ENCODE data around the gene TECPR2. TPM values are rescaled to one million over a fixed set of nuclear protein-coding genes. Genes with fewer than 3 reads are reported as not detected.
A peak's percentile ranks its signal among the peaks of the same experiment; 100 is the strongest.

Gene TECPR2
- total and polyA plus RNA-seq, 2 of the 13 experiments (the other 11 are each of a cell fraction or from before 2014, with no cell fraction given): 3.5 to 5.7 TPM

DNA sequence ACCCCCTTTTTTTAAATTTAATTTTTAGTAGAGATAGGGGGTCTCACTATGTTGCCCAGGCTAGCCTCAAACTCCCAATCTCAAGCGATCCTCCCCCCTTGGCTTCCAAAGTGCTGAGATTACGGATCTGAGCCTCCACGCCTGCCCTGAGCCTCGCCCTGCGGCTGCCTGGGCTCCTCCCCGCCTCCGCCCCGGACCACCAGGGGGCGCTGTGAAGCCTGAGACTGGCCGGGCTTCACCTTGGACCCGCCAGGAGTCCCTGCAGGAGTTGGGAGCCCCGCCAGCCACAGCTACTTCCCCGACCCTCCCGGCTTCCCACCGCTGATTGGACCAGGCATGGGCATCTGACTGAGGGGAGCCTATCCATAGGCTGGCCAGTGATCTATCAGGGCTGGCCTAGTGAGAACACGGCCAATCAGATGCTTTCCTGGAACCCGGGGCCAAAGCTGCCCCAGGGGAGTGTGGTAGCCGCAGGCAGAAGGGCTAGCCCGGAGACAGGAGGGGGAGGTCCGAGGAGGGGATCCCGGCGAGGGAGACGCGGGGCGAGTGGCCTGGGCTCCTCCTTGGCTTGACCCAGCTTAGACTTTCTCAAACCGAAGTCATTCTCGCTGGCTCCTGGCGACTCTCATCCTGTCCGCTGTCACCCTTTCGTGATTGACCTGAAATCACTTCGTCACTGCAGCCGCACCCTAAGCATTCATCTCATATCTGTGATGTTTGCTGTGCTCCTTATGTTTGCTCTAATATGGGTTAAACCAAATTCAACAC lies 161.9 kb downstream of the TECPR2 start:
- peak overlapping the region; percentile 57 for H3K27ac ChIP-seq (ENCODE audit: extremely low read length, insufficient read depth, low read length)
- H3K79me2 ChIP-seq (ENCODE audit: insufficient read depth, low read length): no peaks in the 10 kb centered on the region
- H3K9ac ChIP-seq (ENCODE audit: insufficient read depth, low read depth, low read length): peak overlapping the region; percentile 55
- peak overlapping the region; percentile 72 to 81 (median 75) for H3K4me3 ChIP-seq (replicated peaks in 1 of 3; ENCODE audit: insufficient read depth in 1 of 3, low read depth in 2 of 3, low read length in 3 of 3)
- no peaks in the 10 kb centered on the region for H3K36me3 ChIP-seq (replicated peaks in 1 of 2; ENCODE audit: control insufficient read depth in 1 of 2, insufficient read depth in 2 of 2, low read length in 2 of 2)
- H3K4me2 ChIP-seq (ENCODE audit: low read depth, low read length): peak overlapping the region; percentile 99
- H2AFZ ChIP-seq (ENCODE audit: low read length): peak overlapping the region; percentile 58
- in situ Hi-C loops (cut with HindIII; ENCODE audit: extremely low pct_ligation_motif_present, low pct_unique_long_range_greater_than_20kb): no loop called here
- ChIA-PET CTCF (ENCODE audit: low intra/inter-chr PET ratio, low total read pairs) (interaction anchor here (0.8 to 1.4 kb wide), 2 partner anchors 66 to 69 kb away, joined by 5 to 9 read pairs; partner anchors contain the start of gene RCOR1), POLR2A (interaction anchor here (0.7 to 2.7 kb wide), 17 partner anchors 13 to 398 kb away, joined by 3 to 102 read pairs (median 6); partner anchors contain the start of genes AMN and ANKRD9)
- intact Hi-C loops (cut with micrococcal nuclease; ENCODE audit: unreplicated experiment): loop anchor here (1.0 to 5.0 kb wide), 2 partner anchors 70 to 158 kb away; no protein-coding TSS in a partner anchor
- H3K27me3 ChIP-seq (ENCODE audit: control insufficient read depth in 1 of 2, insufficient read depth in 2 of 2, low read length in 2 of 2): no peaks in the 10 kb centered on the region; a peak in 1 of 5 replicates
- no peaks in the 10 kb centered on the region for H4K20me1 ChIP-seq (ENCODE audit: insufficient read depth, low read length)
- H3K9me3 ChIP-seq (ENCODE audit: low read length): no peaks in the 10 kb centered on the region
- H3K4me1 ChIP-seq (ENCODE audit: insufficient read depth, low read length): peaks cover 38% of the 10 kb centered on the region
- no TSS peak for BruUV-seq (replicated peaks)
- FAIRE-seq (peak; percentile 99), ATAC-seq (peak; percentile 99), DNase-seq (ENCODE audit: low spot score) (peak; percentile 96)
- WGBS (ENCODE audit: low lambda C conversion rate): 0% methylated on average over 9 of the region's 32 CpGs
- TF ChIP-seq, protein P1, sequence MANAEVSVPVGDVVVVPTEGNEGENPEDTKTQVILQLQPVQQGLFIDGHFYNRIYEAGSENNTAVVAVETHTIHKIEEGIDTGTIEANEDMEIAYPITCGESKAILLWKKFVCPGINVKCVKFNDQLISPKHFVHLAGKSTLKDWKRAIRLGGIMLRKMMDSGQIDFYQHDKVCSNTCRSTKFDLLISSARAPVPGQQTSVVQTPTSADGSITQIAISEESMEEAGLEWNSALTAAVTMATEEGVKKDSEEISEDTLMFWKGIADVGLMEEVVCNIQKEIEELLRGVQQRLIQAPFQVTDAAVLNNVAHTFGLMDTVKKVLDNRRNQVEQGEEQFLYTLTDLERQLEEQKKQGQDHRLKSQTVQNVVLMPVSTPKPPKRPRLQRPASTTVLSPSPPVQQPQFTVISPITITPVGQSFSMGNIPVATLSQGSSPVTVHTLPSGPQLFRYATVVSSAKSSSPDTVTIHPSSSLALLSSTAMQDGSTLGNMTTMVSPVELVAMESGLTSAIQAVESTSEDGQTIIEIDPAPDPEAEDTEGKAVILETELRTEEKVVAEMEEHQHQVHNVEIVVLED (CRISPR knock-in tag; IDR thresholded peaks at IDR 0.05; ENCODE audit: borderline replicate concordance): peak; percentile 57; the same call in 1 of the 2 replicates
- TF ChIP-seq ZBTB4 (CRISPR knock-in tag; IDR thresholded peaks at IDR 0.05; ENCODE audit: borderline replicate concordance) (no peak), POLR2AphosphoS2 (IDR thresholded peaks at IDR 0.05; ENCODE audit: low read depth, low read length) (no peak), ZNF33A (CRISPR knock-in tag; IDR thresholded peaks at IDR 0.05; ENCODE audit: borderline replicate concordance) (no peak), HNF4G (IDR thresholded peaks at IDR 0.05; ENCODE audit: borderline replicate concordance, low read depth, low read length) (no peak; the same call in 1 of the 2 replicates), HNF4G (CRISPR knock-in tag; IDR thresholded peaks at IDR 0.05; ENCODE audit: borderline replicate concordance, low read depth) (no peak), SP140L (CRISPR knock-in tag; IDR thresholded peaks at IDR 0.05; ENCODE audit: borderline replicate concordance) (no peak), ZSCAN25 (CRISPR knock-in tag; IDR thresholded peaks at IDR 0.05) (0 out of 2 replicates have a peak, but pooled peaks have one; percentile 59), RFXAP (CRISPR knock-in tag; IDR thresholded peaks at IDR 0.05; ENCODE audit: borderline replicate concordance) (peak; percentile 95; the same call in 1 of the 2 replicates), ZNF724P (CRISPR knock-in tag; IDR thresholded peaks at IDR 0.05; ENCODE audit: borderline replicate concordance) (peak; percentile 58; the same call in 1 of the 2 replicates), ATF7 (IDR thresholded peaks at IDR 0.05) (no peak), ATF7 (CRISPR knock-in tag; IDR thresholded peaks at IDR 0.05) (0 out of 2 replicates have a peak, but pooled peaks have one; percentile 41), ZNF235 (CRISPR knock-in tag; IDR thresholded peaks at IDR 0.05; ENCODE audit: borderline replicate concordance) (peak; percentile 41; the same call in 1 of the 2 replicates), CEBPB (IDR thresholded peaks at IDR 0.05; ENCODE audit: borderline replicate concordance, low read depth, low read length) (no peak)
- TF ChIP-seq, protein P2, sequence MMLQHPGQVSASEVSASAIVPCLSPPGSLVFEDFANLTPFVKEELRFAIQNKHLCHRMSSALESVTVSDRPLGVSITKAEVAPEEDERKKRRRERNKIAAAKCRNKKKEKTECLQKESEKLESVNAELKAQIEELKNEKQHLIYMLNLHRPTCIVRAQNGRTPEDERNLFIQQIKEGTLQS (CRISPR knock-in tag; IDR thresholded peaks at IDR 0.05): no peak
- TF ChIP-seq, protein P3, sequence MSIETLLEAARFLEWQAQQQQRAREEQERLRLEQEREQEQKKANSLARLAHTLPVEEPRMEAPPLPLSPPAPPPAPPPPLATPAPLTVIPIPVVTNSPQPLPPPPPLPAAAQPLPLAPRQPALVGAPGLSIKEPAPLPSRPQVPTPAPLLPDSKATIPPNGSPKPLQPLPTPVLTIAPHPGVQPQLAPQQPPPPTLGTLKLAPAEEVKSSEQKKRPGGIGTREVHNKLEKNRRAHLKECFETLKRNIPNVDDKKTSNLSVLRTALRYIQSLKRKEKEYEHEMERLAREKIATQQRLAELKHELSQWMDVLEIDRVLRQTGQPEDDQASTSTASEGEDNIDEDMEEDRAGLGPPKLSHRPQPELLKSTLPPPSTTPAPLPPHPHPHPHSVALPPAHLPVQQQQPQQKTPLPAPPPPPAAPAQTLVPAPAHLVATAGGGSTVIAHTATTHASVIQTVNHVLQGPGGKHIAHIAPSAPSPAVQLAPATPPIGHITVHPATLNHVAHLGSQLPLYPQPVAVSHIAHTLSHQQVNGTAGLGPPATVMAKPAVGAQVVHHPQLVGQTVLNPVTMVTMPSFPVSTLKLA (IDR thresholded peaks at IDR 0.05): no peak
